OCI-LY1 (cell line): ENCODE measurements around the gene R3HDM1.

Source experiments
- H2AFZ ChIP-seq: fragments of 200-600 bp; sonication (generic), shearing (Covaris generic); 2 replicates; pipeline ENCODE4 v1.6.0; 2014; ENCODE audit warnings: antibody characterized with exemption, mild to moderate bottlenecking, low read length
- H3F3A ChIP-seq: fragments of 200-600 bp; sonication (generic), shearing (Covaris generic); 2 replicates; pipeline ENCODE4 v1.6.0; 2014; ENCODE audit warnings: mild to moderate bottlenecking, antibody characterized with exemption, low read length, moderate library complexity; ENCODE audit not compliant: insufficient read depth
- H3K27ac ChIP-seq: fragments of 200-600 bp; sonication (generic); 2 replicates; pipeline ENCODE4 v1.5.1; 2014; ENCODE audit warnings: low read length, mixed run types, mild to moderate bottlenecking, low read depth; ENCODE audit not compliant: poor library complexity, severe bottlenecking
- H3K27me3 ChIP-seq: fragments of 200-600 bp; sonication (generic); 2 replicates; pipeline ENCODE4 v1.6.0; 2014; ENCODE audit warnings: antibody characterized with exemption, mild to moderate bottlenecking, low read length, moderate library complexity; ENCODE audit not compliant: insufficient read depth
- H3K36me3 ChIP-seq: fragments of 200-600 bp; sonication (generic); 2 replicates; pipeline ENCODE4 v1.6.1; 2014; ENCODE audit warnings: mild to moderate bottlenecking, antibody characterized with exemption, low read length, moderate library complexity, mixed read lengths; ENCODE audit not compliant: insufficient read depth
- H3K4me1 ChIP-seq: fragments of 200-600 bp; sonication (generic); 2 replicates; pipeline ENCODE4 v1.5.1; 2014; ENCODE audit warnings: mild to moderate bottlenecking, low read length, moderate library complexity; ENCODE audit not compliant: insufficient read depth, severe bottlenecking
- H3K4me2 ChIP-seq: fragments of 200-600 bp; sonication (generic), shearing (Covaris generic); 2 replicates; pipeline ENCODE4 v1.6.1; 2014; ENCODE audit warnings: low read length
- H3K4me3 ChIP-seq: fragments of 200-600 bp; sonication (generic); 2 replicates; pipeline ENCODE4 v1.5.1; 2014; ENCODE audit warnings: low read length, low read depth, mild to moderate bottlenecking, mixed read lengths; ENCODE audit not compliant: poor library complexity, severe bottlenecking
- H3K79me2 ChIP-seq: fragments of 200-600 bp; shearing (Covaris generic); 2 replicates; pipeline ENCODE4 v1.6.1; 2016; ENCODE audit warnings: mixed run types, low read length, mixed read lengths; ENCODE audit not compliant: insufficient read depth
- H3K9ac ChIP-seq: fragments of 200-600 bp; sonication (generic), shearing (Covaris generic); 2 replicates; pipeline ENCODE4 v1.6.1; 2014; ENCODE audit warnings: mild to moderate bottlenecking, low read length, mixed read lengths
- H3K9me2 ChIP-seq: fragments of 200-600 bp; sonication (generic), shearing (Covaris generic); 2 replicates; pipeline ENCODE4 v1.6.1; 2014; ENCODE audit warnings: low read depth, mild to moderate bottlenecking, low read length, mixed read lengths
- H3K9me3 ChIP-seq: fragments of 200-600 bp; shearing (Covaris generic); 2 replicates; pipeline ENCODE4 v1.6.1; 2014; ENCODE audit warnings: low read length, mixed read lengths
- H4K20me1 ChIP-seq: fragments of 200-600 bp; sonication (generic), shearing (Covaris generic); 2 replicates; pipeline ENCODE4 v1.6.0; 2016; ENCODE audit warnings: mild to moderate bottlenecking, low read length; ENCODE audit not compliant: insufficient read depth
- CTCF ChIP-seq: fragments of 200-600 bp; sonication (generic), shearing (Covaris generic); IDR thresholded peaks from 2 replicates; pipeline ENCODE4 v1.5.1; 2017; ENCODE audit warnings: mild to moderate bottlenecking, antibody characterized with exemption, low read length, moderate library complexity, mixed read lengths
- EZH2 ChIP-seq: fragments of 200-600 bp; sonication (generic), shearing (Covaris generic); IDR thresholded peaks from 2 replicates; pipeline ENCODE4 v1.8.0; 2017; ENCODE audit warnings: borderline replicate concordance, mixed run types, mild to moderate bottlenecking, antibody characterized with exemption, low read length, moderate library complexity, mixed read lengths

The R3HDM1 gene

GRCh38 chr2:135773319-135773718 is 242.0 kb downstream of the R3HDM1 start:
- Histone ChIP-seq H3K9ac (no peak overlapping the region), H3K4me3 (no peak overlapping the region), H3F3A (no peaks in the 10 kb centered on the region), H3K79me2 (no peaks in the 10 kb centered on the region), H3K9me3 (no peaks in the 10 kb centered on the region), H3K27ac (no peak overlapping the region), H3K4me2 (no peak overlapping the region), H3K27me3 (no peaks in the 10 kb centered on the region), H4K20me1 (no peaks in the 10 kb centered on the region), H2AFZ (no peak overlapping the region), H3K9me2 (no peaks in the 10 kb centered on the region), H3K4me1 (no peaks in the 10 kb centered on the region), H3K36me3 (peaks cover 95% of the 10 kb centered on the region)
- TF ChIP-seq CTCF = no peak
- no peak for TF ChIP-seq EZH2

- Histone ChIP-seq H3K4me3 (no peak overlapping the region), H3K9ac (no peak overlapping the region), H4K20me1 (no peaks in the 10 kb centered on the region), H3K27me3 (no peaks in the 10 kb centered on the region), H3K9me3 (no peaks in the 10 kb centered on the region), H3K79me2 (no peaks in the 10 kb centered on the region), H2AFZ (no peak overlapping the region), H3K36me3 (peaks cover 95% of the 10 kb centered on the region), H3F3A (no peaks in the 10 kb centered on the region), H3K27ac (no peak overlapping the region), H3K9me2 (no peaks in the 10 kb centered on the region), H3K4me2 (no peak overlapping the region), H3K4me1 (no peaks in the 10 kb centered on the region)
- TF ChIP-seq EZH2 = no peak
- no peak for TF ChIP-seq CTCF
These were observed 242.6 kb downstream of the R3HDM1 start for GRCh38 chr2:135773917-135774316.
